B cell (primary cell): ENCODE measurements around the gene TRAM2. TPM values are rescaled to one million over a fixed set of nuclear protein-coding genes. Genes with fewer than 3 reads are reported as not detected.

Experiments used
- ATAC-seq: fragments of 200-7000 bp; cut with Tn5 transposase; one replicate; pipeline ENCODE4 v1.10.0; 2021; ENCODE audit warnings: low read depth, mild to moderate bottlenecking, moderate number of reproducible peaks, moderate library complexity
- CTCF ChIA-PET: fragments of 350-600 bp; sonication (Branson Sonifier 250); formaldehyde crosslinking; loops from one replicate; lab custom pipeline; 2021; ENCODE audit warnings: antibody characterized with exemption, inconsistent platforms; lab: Charles Lee
- POLR2A ChIA-PET: fragments of 350-600 bp; sonication (Branson Sonifier 250); formaldehyde crosslinking; loops from one replicate; lab custom pipeline; 2021; ENCODE audit warnings: antibody characterized with exemption; lab: Charles Lee
- DNase-seq: peaks from one replicate; pipeline ENCODE4 v3.0.0; 2013
- H2AFZ ChIP-seq: 2 replicates; pipeline ENCODE4 v1.6.1; 2012; ENCODE audit warnings: mild to moderate bottlenecking, low read depth, low read length; ENCODE audit not compliant: insufficient read depth, poor library complexity, severe bottlenecking
- H3K27ac ChIP-seq, 2 donors: 1 replicate in 1 of 2; 2 replicates in 1 of 2; pipeline ENCODE4 v1.5.1; 2012 to 2013; ENCODE audit warnings: low read length in 2 of 2, mild to moderate bottlenecking in 2 of 2, moderate library complexity in 1 of 2
- H3K27me3 ChIP-seq, 4 experiments: fragments of 200-600 bp in 1 of 4; sonication (generic) in 1 of 4; replicated peaks in 1 of 4; 1 replicate in 2 of 4; 2 replicates in 2 of 4; pipeline versions ENCODE4 v1.6.1 to v1.7.0; 2013 to 2016; ENCODE audit warnings: low read length in 3 of 4, mild to moderate bottlenecking in 2 of 4, mixed read lengths in 1 of 4, moderate library complexity in 1 of 4; ENCODE audit not compliant: insufficient read depth in 4 of 4, control insufficient read depth in 3 of 4; ENCODE audit errors: control extremely low read depth in 1 of 4
- H3K36me3 ChIP-seq, 2 experiments: replicated peaks in 1 of 2; 1 replicate in 1 of 2; 2 replicates in 1 of 2; pipeline versions ENCODE4 v1.6.1 to v1.7.1; 2013; ENCODE audit warnings: low read length in 1 of 2; ENCODE audit not compliant: insufficient read depth in 2 of 2, control insufficient read depth in 1 of 2; ENCODE audit errors: control extremely low read depth in 1 of 2, extremely low read depth in 1 of 2
- H3K4me1 ChIP-seq, 2 donors: fragments of 200-600 bp in 1 of 2; sonication (generic) in 1 of 2; 1 replicate in 1 of 2; 2 replicates in 1 of 2; pipeline versions ENCODE4 v1.5.1 to v1.6.1; 2013 to 2017; ENCODE audit warnings: low read length in 2 of 2; ENCODE audit not compliant: control insufficient read depth in 2 of 2, insufficient read depth in 2 of 2
- H3K4me2 ChIP-seq: replicated peaks from 2 replicates; pipeline ENCODE3; 2012; ENCODE audit warnings: mild to moderate bottlenecking, low read depth, low read length; ENCODE audit not compliant: poor library complexity, severe bottlenecking
- H3K4me3 ChIP-seq, 5 experiments: fragments of 200-600 bp in 1 of 5; sonication (generic) in 1 of 5; 1 replicate in 3 of 5; 2 replicates in 2 of 5; pipeline versions ENCODE4 v1.5.1 to v1.7.0; 2011 to 2016; ENCODE audit warnings: low read length in 4 of 5, mild to moderate bottlenecking in 4 of 5, low read depth in 2 of 5, control low read depth in 1 of 5, moderate library complexity in 1 of 5; ENCODE audit not compliant: insufficient read depth in 1 of 5; ENCODE audit errors: control extremely low read depth in 1 of 5, extremely low read depth in 1 of 5
- H3K79me2 ChIP-seq: fragments of 200-600 bp; sonication (generic); one replicate; pipeline ENCODE4 v1.6.0; 2016; ENCODE audit warnings: low read length; ENCODE audit not compliant: control insufficient read depth, insufficient read depth
- H3K9ac ChIP-seq: fragments of 200-600 bp; sonication (generic); 2 replicates; pipeline ENCODE4 v1.6.1; 2017; ENCODE audit warnings: mild to moderate bottlenecking, low read length, moderate library complexity
- H3K9me3 ChIP-seq, 3 donors: one replicate each; pipeline versions ENCODE4 v1.6.1 to v1.7.1; 2013; ENCODE audit warnings: low read length in 2 of 3; ENCODE audit not compliant: control insufficient read depth in 2 of 3, insufficient read depth in 1 of 3; ENCODE audit errors: control extremely low read depth in 1 of 3
- H4K20me1 ChIP-seq: 2 replicates; pipeline ENCODE4 v1.6.0; 2012; ENCODE audit warnings: mild to moderate bottlenecking, low read length; ENCODE audit not compliant: insufficient read depth, control insufficient read depth, poor library complexity, severe bottlenecking
- H3K27ac Mint-ChIP-seq: one replicate; pipeline ENCODE4 v1.8.0; 2021; ENCODE audit warnings: mixed read lengths
- H3K27me3 Mint-ChIP-seq: one replicate; pipeline ENCODE4 v1.8.0; 2021; ENCODE audit warnings: mixed read lengths
- H3K4me1 Mint-ChIP-seq: one replicate; pipeline ENCODE4 v1.8.0; 2021; ENCODE audit warnings: mixed read lengths
- H3K4me3 Mint-ChIP-seq: one replicate; pipeline ENCODE4 v1.8.0; 2021; ENCODE audit warnings: mixed read lengths
- H3K9me3 Mint-ChIP-seq: one replicate; pipeline ENCODE4 v1.8.0; 2022; ENCODE audit warnings: mixed read lengths; ENCODE audit not compliant: insufficient read depth
- EZH2 ChIP-seq: IDR thresholded peaks from 2 replicates; pipeline ENCODE4 v1.6.1; 2012; ENCODE audit warnings: borderline replicate concordance, low read depth, mild to moderate bottlenecking, moderate library complexity, low read length; ENCODE audit not compliant: insufficient read depth, poor library complexity, severe bottlenecking
- WGBS: methylation state at CpG from one replicate; pipeline ENCODE4 v1.1.5; 2013; ENCODE audit warnings: missing lambda C conversion rate; ENCODE audit not compliant: insufficient coverage; 5-methylcytosine and 5-hydroxymethylcytosine counted together
- intact Hi-C: fragments of 100-400 bp; cut with micrococcal nuclease; formaldehyde crosslinking; loops from one replicate; pipeline ENCODE4 v1.10.0; 2022
- polyA plus RNA-seq: library from polyadenylated mRNA; depleted of rRNA; stranded (reverse); fragments of >200 nt; gene quantifications from 2 replicates; pipeline ENCODE4 v1.2.3, GENCODE V29; 2012
- total RNA-seq, 2 donors: library from RNA; stranded (reverse); fragments of 120-200 nt in 1 of 2; gene quantifications; 1 replicate in 1 of 2; 2 replicates in 1 of 2; pipeline versions ENCODE4 v1.2.3 to v1.2.4, GENCODE V29; 2013 to 2022
- TF ChIP-seq, protein P1 (sequence below): fragments of 200-600 bp; IDR thresholded peaks from one replicate; pipeline ENCODE4 v1.8.0; 2022; ENCODE audit warnings: antibody characterized with exemption, mild to moderate bottlenecking

The TRAM2 gene
- total and polyA plus RNA-seq, 2 donors (not counting 1 experiment from before 2014, with no cell fraction given): 9.0 to 13.3 TPM

DNA sequence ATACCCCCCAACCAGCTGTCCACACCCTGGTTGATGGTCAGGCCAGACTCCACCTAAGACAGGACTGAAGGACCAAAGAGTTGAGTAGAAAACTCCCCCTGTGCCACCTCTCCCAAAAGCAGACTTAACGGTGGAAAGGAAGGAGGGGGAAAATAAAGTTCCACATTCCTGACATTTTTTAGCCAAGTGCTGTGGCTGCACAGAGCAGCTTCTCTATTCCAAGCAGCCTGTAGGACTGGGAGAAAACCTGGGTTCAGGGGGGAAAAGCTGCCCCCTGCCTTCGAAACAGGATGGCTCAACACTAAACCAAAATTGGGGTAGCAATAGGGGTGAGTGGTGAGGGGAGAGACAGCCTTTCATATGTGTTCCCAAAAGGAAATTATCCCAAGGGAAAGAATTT is 3.6 kb downstream of the TRAM2 start:
- H3K4me3 ChIP-seq: no peak overlapping the region
- ATAC-seq: no peak
- peaks cover 67% of the 10 kb centered on the region for H3K4me1 Mint-ChIP-seq

DNA sequence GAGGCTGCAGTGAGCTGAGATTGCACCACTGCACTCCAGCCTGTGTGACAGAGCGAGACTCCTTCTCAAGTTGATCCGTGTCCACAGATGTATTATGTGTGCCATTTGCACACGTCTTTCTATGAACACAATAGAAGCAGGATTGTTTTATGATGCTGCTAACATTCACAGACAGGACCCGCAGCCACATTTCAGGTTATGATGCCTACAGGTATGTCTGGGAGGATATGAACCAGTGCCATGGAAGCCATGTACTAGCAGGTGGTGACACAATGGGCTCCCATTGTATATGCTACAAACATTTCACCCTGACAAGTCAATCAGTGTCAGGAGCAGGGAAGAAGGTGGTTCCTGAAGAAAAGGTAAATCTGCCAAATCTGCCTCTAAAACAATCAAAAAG is 4.3 kb downstream of the TRAM2 start:
- no peak overlapping the region for H3K9ac ChIP-seq
- ATAC-seq (no peak), DNase-seq (no peak)
- H3K9me3 ChIP-seq: no peaks in the 10 kb centered on the region
- 100% methylated on average over 4 of the region's 4 CpGs for WGBS
- POLR2A ChIA-PET: no interaction called here
- Mint-ChIP-seq H3K4me3 (no peak overlapping the region), H3K27me3 (no peaks in the 10 kb centered on the region), H3K27ac (no peak overlapping the region), H3K4me1 (peaks cover 64% of the 10 kb centered on the region), H3K9me3 (no peaks in the 10 kb centered on the region)
- peaks cover 84% of the 10 kb centered on the region for H3K79me2 ChIP-seq
- H3K27ac ChIP-seq: no peak overlapping the region
- H3K4me1 ChIP-seq: peaks cover 25 to 33% of the 10 kb centered on the region in 2 donors
- CTCF ChIA-PET: no interaction called here
- H4K20me1 ChIP-seq: peaks cover 38% of the 10 kb centered on the region
- H3K27me3 ChIP-seq: no peaks in the 10 kb centered on the region
- no peak overlapping the region for H3K4me3 ChIP-seq
- no peak overlapping the region for H2AFZ ChIP-seq
- no peak overlapping the region for H3K4me2 ChIP-seq
- intact Hi-C loops: no loop called here
- TF ChIP-seq, protein P1, sequence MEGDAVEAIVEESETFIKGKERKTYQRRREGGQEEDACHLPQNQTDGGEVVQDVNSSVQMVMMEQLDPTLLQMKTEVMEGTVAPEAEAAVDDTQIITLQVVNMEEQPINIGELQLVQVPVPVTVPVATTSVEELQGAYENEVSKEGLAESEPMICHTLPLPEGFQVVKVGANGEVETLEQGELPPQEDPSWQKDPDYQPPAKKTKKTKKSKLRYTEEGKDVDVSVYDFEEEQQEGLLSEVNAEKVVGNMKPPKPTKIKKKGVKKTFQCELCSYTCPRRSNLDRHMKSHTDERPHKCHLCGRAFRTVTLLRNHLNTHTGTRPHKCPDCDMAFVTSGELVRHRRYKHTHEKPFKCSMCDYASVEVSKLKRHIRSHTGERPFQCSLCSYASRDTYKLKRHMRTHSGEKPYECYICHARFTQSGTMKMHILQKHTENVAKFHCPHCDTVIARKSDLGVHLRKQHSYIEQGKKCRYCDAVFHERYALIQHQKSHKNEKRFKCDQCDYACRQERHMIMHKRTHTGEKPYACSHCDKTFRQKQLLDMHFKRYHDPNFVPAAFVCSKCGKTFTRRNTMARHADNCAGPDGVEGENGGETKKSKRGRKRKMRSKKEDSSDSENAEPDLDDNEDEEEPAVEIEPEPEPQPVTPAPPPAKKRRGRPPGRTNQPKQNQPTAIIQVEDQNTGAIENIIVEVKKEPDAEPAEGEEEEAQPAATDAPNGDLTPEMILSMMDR: no peak
- TF ChIP-seq EZH2: no peak
- peaks cover 0 to 4% of the 10 kb centered on the region in 2 experiments for H3K36me3 ChIP-seq

More for the DNA sequence above, 3.6 kb downstream of the TRAM2 start:
- Mint-ChIP-seq H3K4me3 (no peak overlapping the region), H3K27me3 (no peaks in the 10 kb centered on the region), H3K9me3 (no peaks in the 10 kb centered on the region), H3K27ac (peak overlapping the region; percentile 32)
- peaks cover 77% of the 10 kb centered on the region for H3K79me2 ChIP-seq
- WGBS: 100% methylated on average over 1 of the region's 2 CpGs
- intact Hi-C loops: no loop called here
- peaks cover 32 to 40% of the 10 kb centered on the region in 2 donors for H3K4me1 ChIP-seq
- POLR2A ChIA-PET: no interaction called here
- no peak overlapping the region for H3K9ac ChIP-seq
- no peaks in the 10 kb centered on the region for H3K9me3 ChIP-seq
- DNase-seq: no peak
- TF ChIP-seq EZH2: no peak
- TF ChIP-seq, protein P1: no peak
- no peak overlapping the region for H3K4me2 ChIP-seq
- peaks cover 38% of the 10 kb centered on the region for H4K20me1 ChIP-seq
- H3K27me3 ChIP-seq: no peaks in the 10 kb centered on the region
- no peak overlapping the region for H2AFZ ChIP-seq
- CTCF ChIA-PET: no interaction called here
- H3K36me3 ChIP-seq: peaks cover 0 to 4% of the 10 kb centered on the region in 2 experiments
- H3K27ac ChIP-seq: no peak overlapping the region
